CD4-positive, alpha-beta T cell (primary cell): ENCODE data around the gene C6orf62. TPM values are rescaled to one million over a fixed set of nuclear protein-coding genes. Genes with fewer than 3 reads are reported as not detected.

Experiments
- ATAC-seq: fragments of 200-7000 bp; cut with Tn5 transposase; one replicate; pipeline ENCODE4 v1.10.0; 2022; ENCODE audit warnings: mild to moderate bottlenecking; ENCODE audit not compliant: poor library complexity
- CTCF ChIA-PET: fragments of 350-600 bp; sonication (Branson Sonifier 250); formaldehyde crosslinking; loops from one replicate; lab custom pipeline; 2021; ENCODE audit warnings: antibody characterized with exemption, inconsistent platforms; lab: Charles Lee
- POLR2A ChIA-PET: fragments of 350-600 bp; sonication (Branson Sonifier 250); formaldehyde crosslinking; loops from one replicate; lab custom pipeline; 2021; ENCODE audit warnings: antibody characterized with exemption, inconsistent platforms; lab: Charles Lee
- DNase-seq, 14 experiments: peaks; one replicate each; pipeline ENCODE4 v3.0.0-alpha.2; 2013 to 2020; ENCODE audit warnings: mixed read lengths in 2 of 14
- H3K27ac ChIP-seq, 2 donors: one replicate each; pipeline versions ENCODE4 v1.5.1 to v1.7.0; 2013; ENCODE audit warnings: low read length in 2 of 2, low read depth in 1 of 2, mild to moderate bottlenecking in 1 of 2
- H3K27me3 ChIP-seq, 2 experiments: 1 replicate in 1 of 2; 2 replicates in 1 of 2; pipeline versions ENCODE4 v1.6.1 to v1.7.0; 2013; ENCODE audit warnings: low read length in 2 of 2, control low read depth in 1 of 2, mild to moderate bottlenecking in 1 of 2, moderate library complexity in 1 of 2; ENCODE audit not compliant: insufficient read depth in 2 of 2, control insufficient read depth in 1 of 2
- H3K36me3 ChIP-seq: one replicate; pipeline ENCODE4 v1.6.1; 2013; ENCODE audit warnings: low read length, control low read depth; ENCODE audit not compliant: insufficient read depth
- H3K4me1 ChIP-seq: one replicate; pipeline ENCODE4 v1.6.1; 2013; ENCODE audit warnings: low read length, control low read depth; ENCODE audit not compliant: insufficient read depth
- H3K4me3 ChIP-seq: one replicate; pipeline ENCODE4 v1.5.1; 2013; ENCODE audit warnings: mild to moderate bottlenecking, low read length, moderate library complexity
- H3K9me3 ChIP-seq, 2 experiments: 1 replicate in 1 of 2; 2 replicates in 1 of 2; pipeline versions ENCODE4 v1.6.1 to v1.7.0; 2013; ENCODE audit warnings: low read length in 2 of 2, mild to moderate bottlenecking in 2 of 2, control low read depth in 1 of 2, moderate library complexity in 1 of 2; ENCODE audit not compliant: control insufficient read depth in 1 of 2, insufficient read depth in 1 of 2
- H3K27ac Mint-ChIP-seq: one replicate; pipeline ENCODE4 v1.8.0; 2020; ENCODE audit warnings: mixed read lengths
- H3K27me3 Mint-ChIP-seq: one replicate; pipeline ENCODE4 v1.8.0; 2021; ENCODE audit warnings: mixed read lengths
- H3K36me3 Mint-ChIP-seq: one replicate; pipeline ENCODE4 v1.8.0; 2021; ENCODE audit warnings: low read depth, mixed read lengths
- H3K4me1 Mint-ChIP-seq: one replicate; pipeline ENCODE4 v1.8.0; 2021; ENCODE audit warnings: low read depth, mixed read lengths
- H3K4me3 Mint-ChIP-seq: one replicate; pipeline ENCODE4 v1.8.0; 2020; ENCODE audit warnings: mild to moderate bottlenecking, mixed read lengths
- H3K9me3 Mint-ChIP-seq: one replicate; pipeline ENCODE4 v1.8.0; 2020; ENCODE audit warnings: mixed read lengths
- CTCF ChIP-seq: fragments of 200-600 bp; IDR thresholded peaks from one replicate; pipeline ENCODE4 v1.8.0; 2022; ENCODE audit warnings: antibody characterized with exemption, mild to moderate bottlenecking
- intact Hi-C, 2 experiments: fragments of 100-400 bp; cut with DNase I in 1 of 2; cut with micrococcal nuclease in 1 of 2; formaldehyde crosslinking; loops; one replicate each; pipeline versions ENCODE4 v1.15.1 to v1.9.0; 2023 to 2025; cut with DNase I, micrococcal nuclease
- total RNA-seq, 174 experiments: library from RNA in 2 of 174; stranded (reverse) in 2 of 174; gene quantifications; one replicate each; pipeline ENCODE4 v1.2.3 and lab custom pipeline; 2021 to 2026

C6orf62 gene
- total RNA-seq, 2 experiments from 2014 or later: 108 to 111 TPM

DNA sequence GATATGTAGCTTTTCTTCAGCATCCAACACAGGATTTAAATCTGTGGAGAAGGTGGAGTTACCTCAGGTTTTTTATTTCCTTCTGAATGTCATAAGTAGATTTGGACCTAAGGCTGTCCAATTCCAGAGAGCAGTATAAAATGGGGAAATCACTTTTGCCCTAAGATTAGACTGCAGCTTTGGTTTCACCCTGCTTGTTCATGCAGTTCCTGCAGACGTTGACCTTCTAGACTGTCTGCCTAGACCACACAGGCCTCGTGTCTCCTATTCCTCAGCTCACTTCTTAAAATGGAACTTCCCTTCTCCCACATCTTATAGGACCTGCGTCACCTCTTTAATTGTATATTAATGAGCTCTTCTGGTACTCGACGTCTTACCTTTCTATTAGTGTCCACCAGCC, 26.0 kb upstream of the C6orf62 start:
- Mint-ChIP-seq H3K9me3 (no peaks in the 10 kb centered on the region), H3K36me3 (no peaks in the 10 kb centered on the region), H3K27ac (no peak overlapping the region), H3K27me3 (no peaks in the 10 kb centered on the region), H3K4me3 (no peak overlapping the region), H3K4me1 (no peaks in the 10 kb centered on the region)
- intact Hi-C loops: no loop called here
- ATAC-seq: no peak
- Histone ChIP-seq H3K9me3 (no peaks in the 10 kb centered on the region), H3K27me3 (no peaks in the 10 kb centered on the region), H3K4me1 (no peaks in the 10 kb centered on the region), H3K27ac (no peak overlapping the region), H3K4me3 (no peak overlapping the region), H3K36me3 (no peaks in the 10 kb centered on the region)
- ChIA-PET POLR2A (no interaction called here), CTCF (interaction anchor here (1.4 kb wide), 1 partner anchor 9 kb away, joined by 3 read pairs; no protein-coding TSS in a partner anchor)
- peak in 2 of 14 experiments; percentile 28 to 43 for DNase-seq
- no peak for TF ChIP-seq CTCF

DNA sequence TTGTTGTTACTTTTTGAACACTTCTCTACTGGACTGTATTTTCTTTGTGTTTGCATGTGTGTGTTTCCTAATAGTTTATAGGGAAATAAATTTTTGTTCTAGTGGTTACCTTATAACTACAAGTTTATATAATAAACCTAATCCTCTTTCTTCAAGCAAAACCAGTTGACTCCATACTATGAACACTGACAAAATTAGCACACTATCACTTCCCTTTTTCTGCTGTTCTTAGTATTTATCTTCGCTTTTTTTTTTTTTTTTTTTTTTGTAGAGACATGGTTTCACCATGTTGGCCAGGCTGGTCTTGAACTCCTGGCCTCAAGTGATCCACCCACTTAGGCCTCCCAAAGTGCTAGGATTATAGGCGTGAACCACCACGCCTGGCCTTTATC, 25.0 kb upstream of the C6orf62 start:
- Histone ChIP-seq H3K4me3 (no peak overlapping the region), H3K9me3 (no peaks in the 10 kb centered on the region), H3K4me1 (no peaks in the 10 kb centered on the region), H3K27ac (no peak overlapping the region), H3K36me3 (no peaks in the 10 kb centered on the region), H3K27me3 (no peaks in the 10 kb centered on the region)
- Mint-ChIP-seq H3K9me3 (no peaks in the 10 kb centered on the region), H3K4me1 (no peaks in the 10 kb centered on the region), H3K4me3 (no peak overlapping the region), H3K27ac (no peak overlapping the region), H3K36me3 (no peaks in the 10 kb centered on the region), H3K27me3 (no peaks in the 10 kb centered on the region)
- no peak for TF ChIP-seq CTCF
- DNase-seq (no peak), ATAC-seq (no peak)
- intact Hi-C loops: no loop called here
- ChIA-PET POLR2A (no interaction called here), CTCF (no interaction called here)

- intact Hi-C loops: no loop called here
- POLR2A ChIA-PET: interaction anchor here (0.9 to 1.2 kb wide), 2 partner anchors 31 to 80 kb away, joined by 3 read pairs; partner anchors contain the start of gene GMNN
- DNase-seq: peak in 2 of 14 experiments; percentile 53 to 61
Observed at GRCh38 chr6:24743265-24743943, 24.4 kb upstream of the C6orf62 start.

More at GRCh38 chr6:24743265-24743943, 24.4 kb upstream of the C6orf62 start:
- Mint-ChIP-seq H3K9me3 (no peaks in the 10 kb centered on the region), H3K27ac (no peak overlapping the region), H3K4me1 (no peaks in the 10 kb centered on the region), H3K36me3 (no peaks in the 10 kb centered on the region), H3K27me3 (no peaks in the 10 kb centered on the region), H3K4me3 (no peak overlapping the region)
- no peak overlapping the region for H3K27ac ChIP-seq
- H3K4me3 ChIP-seq: no peak overlapping the region
- no peaks in the 10 kb centered on the region for H3K27me3 ChIP-seq
- CTCF ChIA-PET: interaction anchor here (1.1 kb wide), 1 partner anchor 160 kb away, joined by 3 read pairs; no protein-coding TSS in a partner anchor
- TF ChIP-seq CTCF: no peak
- H3K4me1 ChIP-seq: no peaks in the 10 kb centered on the region
- peak; percentile 32 for ATAC-seq
- H3K9me3 ChIP-seq: no peaks in the 10 kb centered on the region
- H3K36me3 ChIP-seq: no peaks in the 10 kb centered on the region
